ENCODE measurements around the gene ZNRF3. TPM values are rescaled to one million over a fixed set of nuclear protein-coding genes. Genes with fewer than 3 reads are reported as not detected.

The ZNRF3 gene
- total RNA-seq, result 3.7 and 5.1 TPM in 2 replicates

GRCh38 chr22:28882878-28883656 is at the start of gene ZNRF3:
ZNRF3 (plus strand) TSS chr22:28883572; CDS start chr22:28883767, 195 bp downstream.

GRCh38 chr22:29061773-29062172 is 178.4 kb downstream of the ZNRF3 start, which contains the start of gene C22orf31:
C22orf31 (minus strand) TSS chr22:29061831; CDS start chr22:29061792, 39 bp downstream.

DNA sequence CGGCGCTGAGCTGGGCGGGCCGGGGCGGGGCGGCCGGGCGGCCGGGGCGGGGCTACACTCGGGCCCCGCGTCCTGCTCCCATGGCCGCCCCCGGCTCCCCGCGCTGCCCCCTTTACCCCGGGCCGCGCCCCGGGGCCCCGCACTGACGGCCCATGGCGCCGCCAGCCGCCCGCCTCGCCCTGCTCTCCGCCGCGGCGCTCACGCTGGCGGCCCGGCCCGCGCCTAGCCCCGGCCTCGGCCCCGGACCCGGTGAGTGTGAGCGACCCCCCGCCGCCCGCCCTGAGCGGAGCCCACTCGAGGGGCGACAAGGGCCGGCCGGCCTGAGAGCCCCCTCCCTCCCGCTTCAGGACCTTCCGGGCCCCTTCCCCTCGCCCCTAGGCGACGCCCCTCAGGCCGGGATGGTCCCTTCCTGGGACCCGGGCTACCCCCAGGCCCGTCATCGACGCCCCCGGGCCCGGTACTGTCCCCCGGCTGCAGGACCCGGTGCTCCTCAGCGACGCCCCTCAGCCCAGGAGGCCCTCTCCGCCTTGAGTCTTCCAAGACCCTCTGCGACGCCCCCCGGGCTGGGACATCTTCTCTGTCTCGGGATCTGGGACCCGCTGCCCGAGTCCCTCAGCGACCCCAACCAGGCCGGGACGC is 189.7 kb downstream of the ZNRF3 start, which contains the start of gene KREMEN1:
TSS of gene KREMEN1 (plus strand) at position 57 of the 639 bp plus-strand sequence. CDS start at position 153, 96 bp downstream.

Other genes with a start within 250 kb of the ZNRF3 start
- 45.1 and 62.4 TPM in 2 replicates for gene TTC28, start 203.7 kb upstream of the ZNRF3 start, total RNA-seq
- gene CHEK2, start 141.8 kb upstream of the ZNRF3 start, total RNA-seq, result 13.2 and 14.9 TPM in 2 replicates
- 19.0 and 28.6 TPM in 2 replicates for gene HSCB, start 141.5 kb upstream of the ZNRF3 start, total RNA-seq
- 15.8 and 21.9 TPM in 2 replicates for gene CCDC117, start 110.9 kb upstream of the ZNRF3 start, total RNA-seq
- 137 and 165 TPM in 2 replicates for gene XBP1, start 83.0 kb upstream of the ZNRF3 start, total RNA-seq
- gene C22orf31, start 178.3 kb downstream of the ZNRF3 start, total RNA-seq, result not detected in 2 replicates
- gene KREMEN1, start 189.5 kb downstream of the ZNRF3 start, total RNA-seq, result 8.9 and 9.4 TPM in 2 replicates

Measured in cardiac ventricle fibroblast (primary cell).